Stomach (tissue), 9 donors: Measurements from ENCODE around the gene S100P. TPM values are rescaled to one million over a fixed set of nuclear protein-coding genes. Genes with fewer than 3 reads are reported as not detected.
A peak's percentile ranks its signal among the peaks of the same experiment; 100 is the strongest.

Experiments
- DNase-seq, 2 donors: peaks; one replicate each; pipeline versions ENCODE4 v3.0.0 to v3.0.0-alpha.2; 2013 to 2019
- H3K27ac ChIP-seq, 5 donors: fragments of 200-600 bp in 4 of 5; sonication (generic) in 4 of 5; one replicate each; pipeline ENCODE4 v1.5.1; 2013 to 2019; ENCODE audit warnings: mild to moderate bottlenecking in 1 of 5, moderate library complexity in 1 of 5
- H3K27me3 ChIP-seq, 3 donors: fragments of 200-600 bp; sonication (generic); one replicate each; pipeline ENCODE4 v1.5.1; 2017 to 2019; ENCODE audit warnings: mixed run types in 1 of 3
- H3K36me3 ChIP-seq, 4 donors: fragments of 200-600 bp; sonication (generic); 1 replicate in 3 of 4; 2 replicates in 1 of 4; pipeline ENCODE4 v1.5.1; 2016 to 2019
- H3K4me1 ChIP-seq, 4 donors: fragments of 200-600 bp; sonication (generic); one replicate each; pipeline ENCODE4 v1.5.1; 2016 to 2019
- H3K4me3 ChIP-seq, 4 donors: fragments of 200-600 bp; sonication (generic) in 3 of 4; one replicate each; pipeline ENCODE4 v1.5.1; 2016 to 2019; ENCODE audit warnings: mild to moderate bottlenecking in 1 of 4
- H3K9me3 ChIP-seq, 4 donors: fragments of 200-600 bp; sonication (generic); one replicate each; pipeline ENCODE4 v1.5.1; 2016 to 2019
- EP300 ChIP-seq: sonication (generic); formaldehyde crosslinking; IDR thresholded peaks from one replicate; pipeline ENCODE4 v1.6.1; 2017; ENCODE audit warnings: antibody characterized with exemption
- POLR2A ChIP-seq, 4 donors: fragments of 450-650 bp; IDR thresholded peaks; one replicate each; pipeline ENCODE4 v1.6.1; 2016; ENCODE audit warnings: antibody characterized with exemption in 4 of 4, control low read depth in 2 of 4, mild to moderate bottlenecking in 1 of 4, moderate library complexity in 1 of 4
- POLR2AphosphoS5 ChIP-seq, 3 donors: sonication (generic); formaldehyde crosslinking; IDR thresholded peaks; one replicate each; pipeline ENCODE4 v1.6.1; 2016; ENCODE audit warnings: antibody characterized with exemption in 3 of 3
- WGBS, 5 donors: extraction: QIAGEN DNeasy Blood & Tissue Kit in 3 of 5; methylation state at CpG; one replicate each; pipeline versions ENCODE4 v1.1.5 to v1.1.7; 2013 to 2018; 5-methylcytosine and 5-hydroxymethylcytosine counted together
- intact Hi-C: fragments of 100-400 bp; cut with DNase I; formaldehyde crosslinking; loops from one replicate; pipeline ENCODE4 v1.15.1; 2023; ENCODE audit warnings: low total_unique reads
- polyA plus RNA-seq, 3 donors: library from polyadenylated mRNA; stranded (reverse); fragments of 200-250 nt; gene quantifications; one replicate each; pipeline ENCODE4 v1.2.3, GENCODE V29; 2013
- total RNA-seq, 5 donors: library from RNA; depleted of rRNA; stranded (reverse); fragments of >200 nt; gene quantifications; one replicate each; pipeline versions ENCODE4 v1.1.0 to v1.2.3, GENCODE V29; 2014 to 2016
- TF ChIP-seq, protein P1 (sequence below), 7 experiments: fragments of 450-650 bp in 4 of 7; fragments of 200-600 bp in 3 of 7; sonication (generic) in 3 of 7; IDR thresholded peaks; one replicate each; pipeline ENCODE4 v1.5.1; 2016 to 2019; ENCODE audit warnings: antibody characterized with exemption in 7 of 7, control low read depth in 2 of 7, mild to moderate bottlenecking in 1 of 7
- donor health status: healthy with polysubstance abuse.
- donor health status: Bipolar disorder and iron deficiency.
- donor health status: healthy.

The S100P gene
- total and polyA plus RNA-seq, 8 donors = 3.1 to 2,173 (median 142) TPM; not detected in 1

DNA sequence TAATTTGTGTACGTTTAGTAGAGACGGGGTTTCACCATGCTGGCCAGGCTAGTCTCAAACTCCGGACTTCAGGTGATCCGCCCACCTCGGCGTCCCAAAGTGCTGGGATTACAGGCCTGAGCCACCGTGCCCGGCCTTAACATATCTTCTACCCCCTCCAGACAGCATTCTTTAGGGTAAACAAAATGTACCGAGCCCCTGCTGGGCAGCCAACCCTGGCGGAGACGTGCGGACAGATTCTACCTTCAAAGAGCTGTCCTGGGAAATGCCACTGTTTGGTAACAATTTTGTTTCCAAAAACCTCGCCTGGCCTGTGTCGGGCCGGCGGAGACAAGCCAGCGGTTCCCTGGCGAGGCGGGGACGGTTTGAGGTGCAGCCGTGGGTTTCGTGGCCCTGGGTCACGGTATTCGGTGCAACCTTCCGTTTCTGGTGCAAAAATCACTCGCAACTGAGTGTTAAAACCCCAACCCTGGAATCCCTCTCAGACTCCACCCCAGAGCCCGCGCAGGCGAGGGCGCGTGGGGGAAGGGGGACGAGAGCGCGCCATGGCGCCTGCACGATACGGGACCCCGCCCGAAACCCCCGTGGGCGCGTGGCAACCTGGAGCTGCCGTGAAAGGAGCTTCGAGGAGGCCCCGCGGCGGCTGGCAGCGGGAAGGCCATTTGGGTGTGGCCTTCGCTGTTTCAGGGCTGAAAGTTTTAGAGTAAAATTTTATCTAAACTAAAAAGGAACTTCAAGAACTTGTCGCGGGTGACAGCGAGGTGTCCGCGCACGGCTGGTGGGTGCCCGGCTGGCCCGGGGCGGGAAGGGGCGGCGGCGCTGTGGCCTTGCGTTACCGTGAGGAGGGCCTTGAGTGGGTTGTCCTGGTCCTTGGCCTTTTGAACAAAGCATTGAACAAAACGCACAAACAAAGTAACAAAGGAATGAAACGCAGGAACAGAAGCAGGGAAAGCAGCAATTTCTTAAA lies 36.2 kb upstream of the S100P start:
- no peak for DNase-seq
- H3K9me3 ChIP-seq = no peaks in the 10 kb centered on the region
- H3K27me3 ChIP-seq = peaks cover 0 to 5% (median 0%) of the 10 kb centered on the region in 3 donors
- no peak overlapping the region for H3K4me3 ChIP-seq
- intact Hi-C loops = no loop called here
- TF ChIP-seq POLR2A (IDR thresholded peaks at IDR 0.05) = no peak
- TF ChIP-seq POLR2AphosphoS5 (IDR thresholded peaks at IDR 0.05) = no peak
- no peak for TF ChIP-seq EP300
- TF ChIP-seq, protein P1, sequence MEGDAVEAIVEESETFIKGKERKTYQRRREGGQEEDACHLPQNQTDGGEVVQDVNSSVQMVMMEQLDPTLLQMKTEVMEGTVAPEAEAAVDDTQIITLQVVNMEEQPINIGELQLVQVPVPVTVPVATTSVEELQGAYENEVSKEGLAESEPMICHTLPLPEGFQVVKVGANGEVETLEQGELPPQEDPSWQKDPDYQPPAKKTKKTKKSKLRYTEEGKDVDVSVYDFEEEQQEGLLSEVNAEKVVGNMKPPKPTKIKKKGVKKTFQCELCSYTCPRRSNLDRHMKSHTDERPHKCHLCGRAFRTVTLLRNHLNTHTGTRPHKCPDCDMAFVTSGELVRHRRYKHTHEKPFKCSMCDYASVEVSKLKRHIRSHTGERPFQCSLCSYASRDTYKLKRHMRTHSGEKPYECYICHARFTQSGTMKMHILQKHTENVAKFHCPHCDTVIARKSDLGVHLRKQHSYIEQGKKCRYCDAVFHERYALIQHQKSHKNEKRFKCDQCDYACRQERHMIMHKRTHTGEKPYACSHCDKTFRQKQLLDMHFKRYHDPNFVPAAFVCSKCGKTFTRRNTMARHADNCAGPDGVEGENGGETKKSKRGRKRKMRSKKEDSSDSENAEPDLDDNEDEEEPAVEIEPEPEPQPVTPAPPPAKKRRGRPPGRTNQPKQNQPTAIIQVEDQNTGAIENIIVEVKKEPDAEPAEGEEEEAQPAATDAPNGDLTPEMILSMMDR (IDR thresholded peaks at IDR 0.05) = no peak
- 71 to 84% (median 75%) methylated on average over 58 to 65 of the region's 65 CpGs for WGBS, 5 donors
- H3K36me3 ChIP-seq = no peaks in the 10 kb centered on the region
- H3K27ac ChIP-seq = no peak overlapping the region
- peaks cover 4 to 15% (median 12%) of the 10 kb centered on the region in 4 donors for H3K4me1 ChIP-seq

DNA sequence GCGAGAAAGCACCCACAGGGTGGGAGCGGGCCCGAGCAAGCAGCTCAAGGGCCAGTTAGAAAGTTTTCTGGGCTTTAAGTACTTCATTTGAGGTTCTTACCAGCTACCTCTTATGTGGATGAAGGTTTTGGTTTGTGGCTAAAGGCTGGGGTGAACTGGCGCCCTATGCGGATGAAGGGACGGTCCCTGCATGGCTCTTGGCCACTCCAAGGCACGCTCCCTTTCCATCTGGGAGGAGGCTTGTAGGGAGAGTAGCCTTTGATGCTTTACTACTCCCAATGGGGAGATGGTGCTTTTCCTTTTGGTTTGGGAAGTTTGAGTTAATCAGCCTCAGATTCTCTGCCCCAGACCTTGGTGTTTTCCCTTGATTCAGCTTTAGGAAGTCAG lies 35.5 kb upstream of the S100P start:
- H3K27ac ChIP-seq = peak overlapping the region in 4 of 5 donors; percentile 46 to 78 (median 52)
- 89 to 96% (median 95%) methylated on average over 5 to 7 of the region's 7 CpGs for WGBS, 5 donors
- intact Hi-C loops = no loop called here
- peaks cover 0 to 8% (median under 1%) of the 10 kb centered on the region in 3 donors for H3K27me3 ChIP-seq
- H3K4me1 ChIP-seq = peaks cover 4 to 15% (median 12%) of the 10 kb centered on the region in 4 donors
- H3K9me3 ChIP-seq = no peaks in the 10 kb centered on the region
- no peak for DNase-seq
- no peak for TF ChIP-seq POLR2A (IDR thresholded peaks at IDR 0.05)
- TF ChIP-seq POLR2AphosphoS5 (IDR thresholded peaks at IDR 0.05) = no peak
- H3K36me3 ChIP-seq = no peaks in the 10 kb centered on the region
- H3K4me3 ChIP-seq = peak overlapping the region; percentile 40 to 49 (median 42)

DNA sequence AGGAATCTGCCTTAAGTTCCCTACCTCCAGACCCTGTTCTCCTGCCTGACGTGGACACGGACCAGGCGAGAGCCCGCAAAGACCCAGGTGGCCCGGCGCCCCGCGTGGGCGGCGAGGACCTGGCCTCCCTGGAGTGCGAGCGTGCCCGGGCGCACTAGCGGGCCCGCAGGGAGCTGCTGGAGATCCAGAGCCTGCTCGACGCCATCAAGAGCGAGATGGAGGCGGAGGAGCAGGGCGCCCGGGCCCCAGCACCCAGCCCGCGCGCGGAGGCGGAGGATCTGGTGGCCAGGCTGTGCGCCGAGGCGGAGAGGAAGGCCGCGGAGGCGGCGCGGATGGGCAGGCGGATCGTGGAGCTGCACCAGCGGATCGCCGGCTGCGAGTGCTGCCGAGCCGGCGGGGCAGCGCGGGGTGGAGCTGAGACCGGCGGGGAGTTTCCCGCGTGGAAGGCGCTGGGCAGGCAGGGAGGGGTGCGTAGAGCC lies 35.0 kb upstream of the S100P start:
- Histone ChIP-seq H3K4me3 (peak overlapping the region; percentile 40 to 49 (median 42)), H3K9me3 (no peaks in the 10 kb centered on the region), H3K36me3 (no peaks in the 10 kb centered on the region), H3K27me3 (peaks cover 0 to 12% (median 5%) of the 10 kb centered on the region in 3 donors), H3K27ac (peak overlapping the region; percentile 25 to 78 (median 49)), H3K4me1 (peaks cover 4 to 16% (median 13%) of the 10 kb centered on the region in 4 donors)
- WGBS, 5 donors = 6 to 13% (median 7%) methylated on average over 20 to 52 of the region's 52 CpGs
- intact Hi-C loops = no loop called here
- no peak for TF ChIP-seq POLR2AphosphoS5 (IDR thresholded peaks at IDR 0.05)
- TF ChIP-seq, protein P1 (IDR thresholded peaks at IDR 0.05) = no peak
- TF ChIP-seq POLR2A (IDR thresholded peaks at IDR 0.05) = no peak
- TF ChIP-seq EP300 = no peak
- peak in 1 of 2 donors; percentile 64 for DNase-seq

DNA sequence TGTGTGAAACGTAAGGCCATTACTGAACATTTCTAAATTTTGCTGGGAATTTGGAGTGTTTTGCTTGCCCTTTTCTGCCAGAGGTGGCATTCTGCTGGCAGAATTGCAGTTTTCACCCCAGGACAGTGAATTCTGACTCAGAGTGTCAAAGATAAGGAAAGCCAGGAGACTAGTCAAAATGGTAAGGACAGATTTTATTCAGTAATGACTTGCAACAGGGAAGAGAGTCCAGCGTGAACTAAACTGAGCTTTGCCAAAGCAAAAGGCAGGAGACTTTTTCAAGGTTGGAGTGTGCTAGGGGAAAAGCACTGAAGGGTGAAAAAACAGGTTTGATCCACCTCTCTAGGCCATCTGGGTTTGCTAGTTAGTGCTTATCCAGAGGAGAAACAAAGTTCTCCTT lies 33.8 kb upstream of the S100P start:
- WGBS, 5 donors = 73 to 97% (median 91%) methylated on average over 2 of the region's 2 CpGs
- DNase-seq = no peak
- TF ChIP-seq, protein P1 (IDR thresholded peaks at IDR 0.05) = no peak
- TF ChIP-seq EP300 = no peak
- no peak for TF ChIP-seq POLR2A (IDR thresholded peaks at IDR 0.05)
- no peak for TF ChIP-seq POLR2AphosphoS5 (IDR thresholded peaks at IDR 0.05)
- Histone ChIP-seq H3K4me3 (no peak overlapping the region), H3K9me3 (no peaks in the 10 kb centered on the region), H3K27me3 (peaks cover 4 to 24% (median 18%) of the 10 kb centered on the region in 3 donors), H3K36me3 (no peaks in the 10 kb centered on the region), H3K4me1 (peaks cover 10 to 28% (median 26%) of the 10 kb centered on the region in 4 donors), H3K27ac (no peak overlapping the region)
- intact Hi-C loops = no loop called here
